ENCODE measurements around the gene RAP1GAP2. TPM values are rescaled to one million over a fixed set of nuclear protein-coding genes. Genes with fewer than 3 reads are reported as not detected.

The RAP1GAP2 gene
- total RNA-seq, 2 experiments from 2014 or later: 11.3 to 28.2 TPM

DNA sequence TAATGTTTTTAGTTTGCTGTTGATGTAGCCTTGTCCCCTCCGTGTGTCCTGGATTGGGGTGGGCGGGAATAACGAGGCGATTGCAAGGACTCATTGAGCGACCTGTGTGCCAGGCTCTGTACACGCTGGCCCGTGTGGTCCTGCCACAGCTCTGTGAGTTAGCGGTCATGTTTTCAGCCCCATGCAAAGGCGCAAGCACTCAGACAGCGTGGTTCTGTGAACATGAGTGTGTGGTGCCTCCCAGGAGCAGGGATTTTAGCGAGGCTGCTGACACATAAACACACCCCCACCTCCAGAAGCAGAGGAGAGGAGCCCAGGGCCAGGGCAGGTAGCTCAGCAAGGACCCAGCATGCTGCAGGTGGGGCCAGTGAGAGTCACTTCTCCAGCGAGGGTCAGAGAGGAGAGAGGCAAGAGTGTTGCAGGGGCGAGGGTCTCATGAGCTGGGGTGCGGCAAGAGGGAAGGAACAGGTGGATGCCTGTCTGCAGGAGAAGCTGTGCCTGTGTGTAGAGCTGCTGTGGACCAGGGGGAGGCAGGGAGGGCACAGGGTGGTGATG, 151.8 kb downstream of the RAP1GAP2 start:
- no TSS peak for BruUV-seq (replicated peaks)
- H2AFZ ChIP-seq (ENCODE audit: low read length): no peak overlapping the region
- CTCF ChIA-PET (ENCODE audit: unreplicated experiment): no interaction called here
- intact Hi-C loops (cut with micrococcal nuclease; ENCODE audit: unreplicated experiment): no loop called here
- no peak overlapping the region for H3K4me3 ChIP-seq (ENCODE audit: low read depth, low read length, poor library complexity, severe bottlenecking)
- H3K9me3 ChIP-seq (ENCODE audit: low read length): no peaks in the 10 kb centered on the region
- POLR2A ChIA-PET: interaction anchor here (0.7 kb wide), 1 partner anchor 40 kb away, joined by 3 read pairs; no protein-coding TSS in a partner anchor
- H3K4me1 ChIP-seq (ENCODE audit: insufficient read depth, low read length, poor library complexity, severe bottlenecking): peaks cover 9% of the 10 kb centered on the region
- DNase-seq (ENCODE audit: low spot score): no peak
- no peaks in the 10 kb centered on the region for H3K9me2 ChIP-seq (ENCODE audit: insufficient read depth, low read length)
- H3K79me2 ChIP-seq (ENCODE audit: insufficient read depth, low read depth, low read length): no peaks in the 10 kb centered on the region
- H3K27ac ChIP-seq (ENCODE audit: low read depth, low read length, poor library complexity, severe bottlenecking): no peak overlapping the region
- no peaks in the 10 kb centered on the region for H3K36me3 ChIP-seq (ENCODE audit: insufficient read depth, low read length)
- TF ChIP-seq EZH2phosphoT487 (IDR thresholded peaks at IDR 0.05; ENCODE audit: borderline replicate concordance, low read depth, low read length) (no peak), CTCF (conservative IDR thresholded peaks at IDR 0.05; ENCODE audit: low read length) (no peak)
- no peak overlapping the region for H3K4me2 ChIP-seq (ENCODE audit: low read length)
- no peaks in the 10 kb centered on the region for H4K20me1 ChIP-seq (ENCODE audit: insufficient read depth, low read length)

- H4K20me1 ChIP-seq (ENCODE audit: insufficient read depth, low read length): no peaks in the 10 kb centered on the region
- H3K9me3 ChIP-seq (ENCODE audit: low read length): no peaks in the 10 kb centered on the region
- no peaks in the 10 kb centered on the region for H3K79me2 ChIP-seq (ENCODE audit: insufficient read depth, low read depth, low read length)
- intact Hi-C loops (cut with micrococcal nuclease; ENCODE audit: unreplicated experiment): no loop called here
- ChIA-PET CTCF (ENCODE audit: unreplicated experiment) (no interaction called here), POLR2A (no interaction called here)
- no peaks in the 10 kb centered on the region for H3K9me2 ChIP-seq (ENCODE audit: insufficient read depth, low read length)
- H3K36me3 ChIP-seq (ENCODE audit: insufficient read depth, low read length): no peaks in the 10 kb centered on the region
- no peak for TF ChIP-seq EZH2phosphoT487 (IDR thresholded peaks at IDR 0.05; ENCODE audit: borderline replicate concordance, low read depth, low read length)
- TF ChIP-seq CTCF (conservative IDR thresholded peaks at IDR 0.05; ENCODE audit: low read length): no peak
- BruUV-seq (replicated peaks): no TSS peak
- H2AFZ ChIP-seq (ENCODE audit: low read length): no peak overlapping the region
- H3K27ac ChIP-seq (ENCODE audit: low read depth, low read length, poor library complexity, severe bottlenecking): no peak overlapping the region
- DNase-seq (ENCODE audit: low spot score): no peak
- no peak overlapping the region for H3K4me2 ChIP-seq (ENCODE audit: low read length)
- H3K4me1 ChIP-seq (ENCODE audit: insufficient read depth, low read length, poor library complexity, severe bottlenecking): peaks cover 9% of the 10 kb centered on the region
- H3K4me3 ChIP-seq (ENCODE audit: low read depth, low read length, poor library complexity, severe bottlenecking): no peak overlapping the region
Measured at GRCh38 chr17:2948721-2949468, 152.7 kb downstream of the RAP1GAP2 start.

GRCh38 chr17:2949469-2950044, 153.3 kb downstream of the RAP1GAP2 start:
- no peaks in the 10 kb centered on the region for H3K9me3 ChIP-seq (ENCODE audit: low read length)
- ChIA-PET POLR2A (no interaction called here), CTCF (ENCODE audit: unreplicated experiment) (no interaction called here)
- H3K4me3 ChIP-seq (ENCODE audit: low read depth, low read length, poor library complexity, severe bottlenecking): no peak overlapping the region
- no peak for DNase-seq (ENCODE audit: low spot score)
- intact Hi-C loops (cut with micrococcal nuclease; ENCODE audit: unreplicated experiment): no loop called here
- H3K4me1 ChIP-seq (ENCODE audit: insufficient read depth, low read length, poor library complexity, severe bottlenecking): peaks cover 13% of the 10 kb centered on the region
- TF ChIP-seq EZH2phosphoT487 (IDR thresholded peaks at IDR 0.05; ENCODE audit: borderline replicate concordance, low read depth, low read length) (no peak), CTCF (conservative IDR thresholded peaks at IDR 0.05; ENCODE audit: low read length) (no peak)
- H2AFZ ChIP-seq (ENCODE audit: low read length): no peak overlapping the region
- no peaks in the 10 kb centered on the region for H3K79me2 ChIP-seq (ENCODE audit: insufficient read depth, low read depth, low read length)
- no peaks in the 10 kb centered on the region for H3K36me3 ChIP-seq (ENCODE audit: insufficient read depth, low read length)
- no peaks in the 10 kb centered on the region for H3K9me2 ChIP-seq (ENCODE audit: insufficient read depth, low read length)
- no TSS peak for BruUV-seq (replicated peaks)
- no peak overlapping the region for H3K4me2 ChIP-seq (ENCODE audit: low read length)
- no peaks in the 10 kb centered on the region for H4K20me1 ChIP-seq (ENCODE audit: insufficient read depth, low read length)
- no peak overlapping the region for H3K27ac ChIP-seq (ENCODE audit: low read depth, low read length, poor library complexity, severe bottlenecking)
